NCI-H2227 treated with DMSO at 0.1 percent for 48 hours (cell line): ENCODE measurements around the gene IFI16.
"Not testable (repeated sequence)": the region's sequence is repeated elsewhere in the genome, so short reads cannot be mapped to it uniquely, and the experiment has no call there.

ENCODE experiments used
- DNase-seq: peaks from one replicate; lab custom pipeline; 2025; lab: John Stamatoyannopoulos, UW

IFI16 gene

DNA sequence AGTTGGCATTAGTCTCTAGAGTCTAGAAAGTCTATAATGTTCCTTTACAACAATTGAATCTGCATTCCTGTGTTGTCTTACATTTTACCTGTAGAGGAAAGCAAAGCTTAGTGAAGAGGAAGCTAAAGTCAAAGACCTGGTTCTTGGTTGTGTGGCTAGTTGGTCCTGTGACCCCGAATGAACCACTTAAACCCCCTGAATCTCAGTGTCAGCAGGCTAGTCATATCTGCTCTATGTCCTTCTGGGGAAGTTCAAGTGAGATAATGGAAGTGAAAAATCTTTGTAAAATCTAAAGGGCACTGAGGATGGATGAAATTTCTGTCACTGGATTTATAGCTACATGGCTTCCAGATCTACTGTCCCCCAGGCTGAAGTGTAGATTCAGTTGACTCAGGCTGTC lies 90.9 kb downstream of the IFI16 start:
- DNase-seq = no peak

DNA sequence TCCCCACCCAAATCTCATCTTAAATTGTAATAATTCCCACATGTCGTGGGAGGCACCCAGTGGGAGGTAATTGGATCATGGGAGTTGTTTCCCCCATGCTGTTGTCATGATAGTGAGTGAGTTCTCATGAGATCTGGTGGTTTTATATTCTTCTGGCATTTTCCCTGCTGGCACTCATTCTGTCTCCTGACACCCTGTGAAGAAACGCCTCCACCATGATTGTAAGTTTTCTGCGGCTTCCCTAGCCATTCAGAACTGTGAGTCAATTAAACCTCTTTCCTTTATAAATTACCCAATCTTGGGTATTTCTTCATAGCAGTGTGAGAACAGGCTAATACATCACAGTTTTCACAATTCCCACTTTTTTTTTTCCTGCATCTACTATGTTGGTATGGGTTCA lies 93.3 kb downstream of the IFI16 start:
- not testable (repeated sequence) for DNase-seq
